ENCODE measurements around the gene TULP4. TPM values are rescaled to one million over a fixed set of nuclear protein-coding genes. Genes with fewer than 3 reads are reported as not detected.
"Not testable (repeated sequence)": the region's sequence is repeated elsewhere in the genome, so short reads cannot be mapped to it uniquely, and the experiment has no call there.

Gene TULP4
- total RNA-seq, 1 donor from 2014 or later = 406 TPM

- peaks cover 9% of the 10 kb centered on the region for H3K27me3 Mint-ChIP-seq (ENCODE audit: unreplicated experiment)
- H3K36me3 Mint-ChIP-seq (ENCODE audit: unreplicated experiment) = peaks cover 15% of the 10 kb centered on the region
- no peaks in the 10 kb centered on the region for H3K4me1 Mint-ChIP-seq (ENCODE audit: low read depth, unreplicated experiment)
- DNase-seq = no peak
- H3K9me3 Mint-ChIP-seq (ENCODE audit: unreplicated experiment) = peaks cover 10% of the 10 kb centered on the region
- H3K27ac Mint-ChIP-seq (ENCODE audit: unreplicated experiment) = no peak overlapping the region
- H3K4me3 Mint-ChIP-seq (ENCODE audit: unreplicated experiment) = no peak overlapping the region
- no peak for TF ChIP-seq CTCF (IDR thresholded peaks at IDR 0.05; ENCODE audit: partially characterized antibody, unreplicated experiment)
Observed at GRCh38 chr6:158465747-158466146, 153.5 kb downstream of the TULP4 start.

GRCh38 chr6:158467923-158468322 is 155.7 kb downstream of the TULP4 start:
- Mint-ChIP-seq H3K4me1 (ENCODE audit: low read depth, unreplicated experiment) (no peaks in the 10 kb centered on the region), H3K36me3 (ENCODE audit: unreplicated experiment) (peaks cover 15% of the 10 kb centered on the region), H3K27ac (ENCODE audit: unreplicated experiment) (no peak overlapping the region), H3K4me3 (ENCODE audit: unreplicated experiment) (no peak overlapping the region), H3K9me3 (ENCODE audit: unreplicated experiment) (peaks cover 10% of the 10 kb centered on the region), H3K27me3 (ENCODE audit: unreplicated experiment) (peaks cover 9% of the 10 kb centered on the region)
- no peak for TF ChIP-seq CTCF (IDR thresholded peaks at IDR 0.05; ENCODE audit: partially characterized antibody, unreplicated experiment)
- no peak for DNase-seq

- Mint-ChIP-seq H3K4me1 (ENCODE audit: low read depth, unreplicated experiment) (no peaks in the 10 kb centered on the region), H3K27me3 (ENCODE audit: unreplicated experiment) (peaks cover 9% of the 10 kb centered on the region), H3K27ac (ENCODE audit: unreplicated experiment) (peak overlapping the region; percentile 9), H3K4me3 (ENCODE audit: unreplicated experiment) (no peak overlapping the region), H3K36me3 (ENCODE audit: unreplicated experiment) (peaks cover 15% of the 10 kb centered on the region), H3K9me3 (ENCODE audit: unreplicated experiment) (peaks cover 10% of the 10 kb centered on the region)
- no peak for TF ChIP-seq CTCF (IDR thresholded peaks at IDR 0.05; ENCODE audit: partially characterized antibody, unreplicated experiment)
- no peak for DNase-seq
Observed at GRCh38 chr6:158468666-158469065, 156.4 kb downstream of the TULP4 start.

GRCh38 chr6:158470023-158470422 is 157.8 kb downstream of the TULP4 start:
- H3K27me3 Mint-ChIP-seq (ENCODE audit: unreplicated experiment); H3K4me1 Mint-ChIP-seq (ENCODE audit: low read depth, unreplicated experiment); H3K4me3 Mint-ChIP-seq (ENCODE audit: unreplicated experiment); H3K27ac Mint-ChIP-seq (ENCODE audit: unreplicated experiment); H3K9me3 Mint-ChIP-seq (ENCODE audit: unreplicated experiment); DNase-seq: not testable (repeated sequence)
- peaks cover 15% of the 10 kb centered on the region for H3K36me3 Mint-ChIP-seq (ENCODE audit: unreplicated experiment)

- Mint-ChIP-seq H3K4me3 (ENCODE audit: unreplicated experiment) (no peak overlapping the region), H3K4me1 (ENCODE audit: low read depth, unreplicated experiment) (peaks cover 6% of the 10 kb centered on the region), H3K9me3 (ENCODE audit: unreplicated experiment) (peaks cover 9% of the 10 kb centered on the region), H3K36me3 (ENCODE audit: unreplicated experiment) (peaks cover 15% of the 10 kb centered on the region), H3K27me3 (ENCODE audit: unreplicated experiment) (peaks cover 4% of the 10 kb centered on the region), H3K27ac (ENCODE audit: unreplicated experiment) (no peak overlapping the region)
- no peak for TF ChIP-seq CTCF (IDR thresholded peaks at IDR 0.05; ENCODE audit: partially characterized antibody, unreplicated experiment)
- no peak for DNase-seq
Observed at GRCh38 chr6:158471339-158471738, 159.1 kb downstream of the TULP4 start.

- peaks cover 11% of the 10 kb centered on the region for H3K9me3 Mint-ChIP-seq (ENCODE audit: unreplicated experiment)
- H3K27ac Mint-ChIP-seq (ENCODE audit: unreplicated experiment) = no peak overlapping the region
- H3K4me3 Mint-ChIP-seq (ENCODE audit: unreplicated experiment) = no peak overlapping the region
- H3K36me3 Mint-ChIP-seq (ENCODE audit: unreplicated experiment) = peaks cover 15% of the 10 kb centered on the region
- peaks cover 6% of the 10 kb centered on the region for H3K4me1 Mint-ChIP-seq (ENCODE audit: low read depth, unreplicated experiment)
- DNase-seq = no peak
- no peak for TF ChIP-seq CTCF (IDR thresholded peaks at IDR 0.05; ENCODE audit: partially characterized antibody, unreplicated experiment)
- H3K27me3 Mint-ChIP-seq (ENCODE audit: unreplicated experiment) = peaks cover 4% of the 10 kb centered on the region
Observed at GRCh38 chr6:158472447-158472846, 160.2 kb downstream of the TULP4 start.
